GM21723 (cell line): ENCODE measurements around the gene MLANA.

Source experiments
- ATAC-seq: cut with Tn5 transposase; IDR thresholded peaks from one replicate; pipeline ENCODE4 v1.9.1; 2021; ENCODE audit warnings: mild to moderate bottlenecking, moderate library complexity; ENCODE audit not compliant: unreplicated experiment

The MLANA gene

GRCh38 chr9:5953743-5954707, 63.3 kb downstream of the MLANA start:
- no peak for ATAC-seq

GRCh38 chr9:5957166-5957565, 66.5 kb downstream of the MLANA start:
- no peak for ATAC-seq

GRCh38 chr9:5958273-5958672, 67.6 kb downstream of the MLANA start:
- ATAC-seq, result no peak
